SK-N-SH (cell line): ENCODE measurements around the gene TMCO4. TPM values are rescaled to one million over a fixed set of nuclear protein-coding genes. Genes with fewer than 3 reads are reported as not detected.

Source experiments
- CTCF ChIA-PET: fragments of 300-600, 350-600 bp; formaldehyde crosslinking; extraction: SDS; loops from one replicate; lab custom pipeline; 2021; lab: Yijun Ruan, JAX
- POLR2A ChIA-PET: fragments of 350-600 bp; sonication (Branson Sonifier 250); formaldehyde crosslinking; extraction: SDS; loops from one replicate; lab custom pipeline; 2020; ENCODE audit warnings: antibody characterized with exemption, inconsistent platforms; lab: Yijun Ruan, JAX
- DNase-seq: peaks from one replicate; pipeline ENCODE4 v3.0.0; 2012
- H2AFZ ChIP-seq: fragments of 200-600 bp; sonication (generic); 2 replicates; pipeline ENCODE4 v1.8.1; 2016; ENCODE audit warnings: antibody characterized with exemption, mild to moderate bottlenecking, low read depth
- H3F3A ChIP-seq: fragments of 200-600 bp; sonication (generic); replicated peaks from 2 replicates; pipeline ENCODE3; 2016; ENCODE audit warnings: antibody characterized with exemption, mild to moderate bottlenecking; ENCODE audit not compliant: insufficient read depth
- H3K27ac ChIP-seq, 2 experiments: fragments of 200-500 bp in 1 of 2; fragments of 200-600 bp in 1 of 2; sonication (Bioruptor generic) in 1 of 2; sonication (generic), shearing (Covaris generic) in 1 of 2; 2 replicates each; pipeline versions ENCODE4 v1.5.1 to v1.6.1; 2014 to 2016; ENCODE audit warnings: low read depth in 2 of 2, inconsistent platforms in 1 of 2, low read length in 1 of 2, mild to moderate bottlenecking in 1 of 2, mixed read lengths in 1 of 2
- H3K27me3 ChIP-seq: fragments of 200-600 bp; sonication (generic), shearing (Covaris generic); 2 replicates; pipeline ENCODE4 v1.6.1; 2016; ENCODE audit warnings: mixed run types; ENCODE audit not compliant: insufficient read depth
- H3K36me3 ChIP-seq, 2 experiments: fragments of 200-500 bp in 1 of 2; fragments of 200-600 bp in 1 of 2; sonication (Bioruptor generic) in 1 of 2; sonication (generic) in 1 of 2; replicated peaks in 1 of 2; 2 replicates each; pipeline versions ENCODE3 to v1.5.1; 2014 to 2016; ENCODE audit warnings: low read length in 1 of 2, mild to moderate bottlenecking in 1 of 2; ENCODE audit not compliant: insufficient read depth in 2 of 2, control insufficient read depth in 1 of 2
- H3K4me1 ChIP-seq, 2 experiments: fragments of 200-500 bp in 1 of 2; fragments of 200-600 bp in 1 of 2; sonication (Bioruptor generic) in 1 of 2; sonication (generic), shearing (Covaris generic) in 1 of 2; 2 replicates each; pipeline versions ENCODE4 v1.5.1 to v1.6.1; 2014 to 2016; ENCODE audit warnings: low read depth in 1 of 2, low read length in 1 of 2, mixed run types in 1 of 2; ENCODE audit not compliant: insufficient read depth in 2 of 2, control insufficient read depth in 1 of 2
- H3K4me2 ChIP-seq: fragments of 200-600 bp; sonication (generic), shearing (Covaris generic); 2 replicates; pipeline ENCODE4 v1.6.1; 2017; ENCODE audit warnings: mixed run types
- H3K4me3 ChIP-seq, 2 experiments: fragments of 200-500 bp in 1 of 2; fragments of 200-600 bp in 1 of 2; sonication (Bioruptor generic) in 1 of 2; sonication (generic), shearing (Covaris generic) in 1 of 2; 2 replicates each; pipeline versions ENCODE4 v1.5.1 to v1.8.1; 2014 to 2016; ENCODE audit warnings: low read depth in 2 of 2, inconsistent platforms in 1 of 2, low read length in 1 of 2, mild to moderate bottlenecking in 1 of 2, mixed read lengths in 1 of 2, moderate library complexity in 1 of 2
- H3K79me2 ChIP-seq: fragments of 200-600 bp; sonication (generic); 2 replicates; pipeline ENCODE4 v1.8.1; 2017; ENCODE audit warnings: mild to moderate bottlenecking; ENCODE audit not compliant: insufficient read depth
- H3K9ac ChIP-seq: fragments of 200-600 bp; sonication (generic); 2 replicates; pipeline ENCODE4 v1.6.1; 2017; ENCODE audit warnings: mixed run types
- H3K9me2 ChIP-seq: fragments of 200-600 bp; sonication (generic); 2 replicates; pipeline ENCODE4 v1.6.1; 2017; ENCODE audit warnings: mixed run types
- H3K9me3 ChIP-seq: fragments of 200-600 bp; sonication (generic); 2 replicates; pipeline ENCODE4 v1.6.1; 2017; ENCODE audit warnings: mixed run types, mild to moderate bottlenecking, moderate library complexity
- H4K20me1 ChIP-seq: fragments of 200-600 bp; sonication (generic); 2 replicates; pipeline ENCODE4 v1.6.1; 2017; ENCODE audit warnings: mild to moderate bottlenecking, mixed run types; ENCODE audit not compliant: insufficient read depth
- ELF1 ChIP-seq: IDR thresholded peaks from 2 replicates; pipeline ENCODE4 v1.4.0; 2012
- EZH2phosphoT487 ChIP-seq: fragments of 200-600 bp; sonication (generic); IDR thresholded peaks from 2 replicates; pipeline ENCODE4 v1.6.1; 2017; ENCODE audit warnings: low read depth, mixed run types, mild to moderate bottlenecking, antibody characterized with exemption, moderate library complexity, borderline replicate concordance
- FOXJ3 ChIP-seq: sonication (generic); formaldehyde crosslinking; IDR thresholded peaks from 2 replicates; pipeline ENCODE4 v1.5.1; 2020; ENCODE audit warnings: mild to moderate bottlenecking, missing genetic modification reagents
- IRF3 ChIP-seq: fragments of 150-350 bp; IDR thresholded peaks from 2 replicates; pipeline ENCODE4 v1.6.1; 2016; ENCODE audit warnings: mild to moderate bottlenecking, low read depth, low read length
- MEF2A ChIP-seq: IDR thresholded peaks from 2 replicates; pipeline ENCODE4 v1.4.0; 2012; ENCODE audit warnings: low read depth, borderline replicate concordance
- MXI1 ChIP-seq: IDR thresholded peaks from 2 replicates; pipeline ENCODE4 v1.6.1; 2012; ENCODE audit warnings: mild to moderate bottlenecking, low read depth, low read length, improper control_type of control experiment
- NFIC ChIP-seq: IDR thresholded peaks from 2 replicates; pipeline ENCODE4 v1.4.0; 2012; ENCODE audit warnings: borderline replicate concordance
- POLR2AphosphoS5 ChIP-seq: IDR thresholded peaks from 2 replicates; pipeline ENCODE4 v1.6.1; 2012; ENCODE audit warnings: low read depth, low read length
- RAD21 ChIP-seq: IDR thresholded peaks from 2 replicates; pipeline ENCODE4 v1.6.1; 2012; ENCODE audit warnings: mild to moderate bottlenecking, low read length
- RFX5 ChIP-seq: IDR thresholded peaks from 2 replicates; pipeline ENCODE4 v1.6.1; 2012; ENCODE audit warnings: mild to moderate bottlenecking, improper control_type of control experiment, low read length
- RXRA ChIP-seq: IDR thresholded peaks from 2 replicates; pipeline ENCODE4 v1.4.0; 2012; ENCODE audit warnings: low read depth, mild to moderate bottlenecking, borderline replicate concordance
- SMC3 ChIP-seq: IDR thresholded peaks from 2 replicates; pipeline ENCODE4 v1.6.1; 2012; ENCODE audit warnings: low read depth, low read length, improper control_type of control experiment
- TEAD4 ChIP-seq: IDR thresholded peaks from 2 replicates; pipeline ENCODE4 v1.4.0; 2012; ENCODE audit warnings: mild to moderate bottlenecking, borderline replicate concordance; ENCODE audit not compliant: insufficient read depth
- USF1 ChIP-seq: IDR thresholded peaks from 2 replicates; pipeline ENCODE4 v1.4.0; 2012; ENCODE audit warnings: low read depth, borderline replicate concordance
- USF2 ChIP-seq: fragments of 150-350 bp; IDR thresholded peaks from 2 replicates; pipeline ENCODE4 v1.6.1; 2017; ENCODE audit warnings: antibody characterized with exemption, low read length, low read depth, borderline replicate concordance
- ZBTB33 ChIP-seq: IDR thresholded peaks from 2 replicates; pipeline ENCODE4 v1.4.0; 2012; ENCODE audit warnings: low read depth, borderline replicate concordance
- WGBS: methylation state at CpG from one replicate; pipeline ENCODE4 v1.1.6; 2017; ENCODE audit warnings: low lambda C conversion rate; 5-methylcytosine and 5-hydroxymethylcytosine counted together
- polyA plus RNA-seq, 3 experiments: library from polyadenylated mRNA; depleted of rRNA; stranded (reverse); fragments of >200 nt; gene quantifications; 2 replicates each; pipeline ENCODE4 v1.2.3, GENCODE V29; 2012

TMCO4 gene
- polyA plus RNA-seq, 1 of the 3 experiments (the other 2 are of a cell fraction), result 4.2 TPM

GRCh38 chr1:19757641-19758040, 42.1 kb downstream of the TMCO4 start (continued):
- TF ChIP-seq MEF2A, result no peak
- TF ChIP-seq USF2, result no peak
- TF ChIP-seq FOXJ3, result no peak

GRCh38 chr1:19756480-19756879, 43.2 kb downstream of the TMCO4 start:
- H3K9me2 ChIP-seq, result no peaks in the 10 kb centered on the region
- 92% methylated on average over 5 of the region's 5 CpGs for WGBS
- DNase-seq, result no peak
- H3K4me1 ChIP-seq, result peaks cover 2 to 4% of the 10 kb centered on the region in 2 experiments; a peak in 2 of 4 replicates
- no peaks in the 10 kb centered on the region for H3K27me3 ChIP-seq
- H3K79me2 ChIP-seq, result no peaks in the 10 kb centered on the region
- no peak for TF ChIP-seq IRF3
- TF ChIP-seq RFX5, result no peak
- TF ChIP-seq RXRA, result no peak
- no peak for TF ChIP-seq MEF2A
- TF ChIP-seq SMC3, result no peak
- TF ChIP-seq MXI1, result no peak
- no peak for TF ChIP-seq TEAD4
- H2AFZ ChIP-seq, result no peak overlapping the region
- no peaks in the 10 kb centered on the region for H3K9me3 ChIP-seq
- no peak overlapping the region for H3K9ac ChIP-seq
- ChIA-PET POLR2A (no interaction called here), CTCF (interaction anchor here (1.6 kb wide), 1 partner anchor 20 kb away, joined by 3 read pairs; no protein-coding TSS in a partner anchor)
- no peak overlapping the region for H3K4me3 ChIP-seq
- no peak overlapping the region for H3K4me2 ChIP-seq
- no peaks in the 10 kb centered on the region for H3K36me3 ChIP-seq
- H3F3A ChIP-seq, result no peaks in the 10 kb centered on the region
- no peaks in the 10 kb centered on the region for H4K20me1 ChIP-seq
- H3K27ac ChIP-seq, result no peak overlapping the region

- WGBS, result 79% methylated on average over 10 of the region's 10 CpGs
- Histone ChIP-seq H3K36me3 (no peaks in the 10 kb centered on the region), H3K9ac (no peak overlapping the region), H3K27me3 (no peaks in the 10 kb centered on the region), H3K9me3 (no peaks in the 10 kb centered on the region), H4K20me1 (no peaks in the 10 kb centered on the region), H3K27ac (no peak overlapping the region), H3K4me3 (no peak overlapping the region), H3K9me2 (no peaks in the 10 kb centered on the region)
- DNase-seq, result no peak
- TF ChIP-seq POLR2AphosphoS5 (no peak), ZBTB33 (no peak), ELF1 (no peak), USF2 (no peak), USF1 (no peak), EZH2phosphoT487 (no peak), RAD21 (no peak), NFIC (no peak)
- TF ChIP-seq, all 33 proteins: peak for 0
- no peaks in the 10 kb centered on the region for H3K79me2 ChIP-seq
- ChIA-PET POLR2A (no interaction called here), CTCF (interaction anchor here (1.3 kb wide), 1 partner anchor 8 kb away, joined by 3 read pairs; no protein-coding TSS in a partner anchor)
- H3K4me1 ChIP-seq, result peaks cover 2 to 4% of the 10 kb centered on the region in 2 experiments; a peak in 2 of 4 replicates
- no peak overlapping the region for H3K4me2 ChIP-seq
- H3F3A ChIP-seq, result peaks cover 3% of the 10 kb centered on the region
- H2AFZ ChIP-seq, result no peak overlapping the region
Measured at GRCh38 chr1:19754482-19754881, 45.2 kb downstream of the TMCO4 start.
